ENCODE results near the gene OLFML1.

Gene OLFML1

DNA sequence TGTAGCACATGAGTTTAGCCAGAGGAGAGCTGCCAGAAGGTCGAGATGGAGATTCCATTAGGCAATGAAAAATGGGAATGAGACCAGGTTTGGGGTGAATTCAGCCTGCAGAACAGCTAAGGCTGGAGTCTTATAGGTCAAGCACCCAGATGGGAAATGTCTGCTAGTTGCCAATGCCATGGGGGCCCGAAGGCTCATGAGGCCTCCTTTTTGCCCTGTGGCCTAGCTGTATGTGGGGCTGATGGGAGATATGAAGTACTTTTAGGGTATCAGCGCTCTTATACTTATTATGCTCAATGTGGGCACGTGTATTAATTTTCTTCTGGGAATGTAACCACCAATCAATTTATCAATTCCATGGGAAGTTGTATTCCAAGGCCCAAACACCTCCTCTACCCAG lies 37.2 kb downstream of the OLFML1 start:
- DNase-seq (ENCODE audit: insufficient read length, low spot score) (no peak), FAIRE-seq (no peak)
- no peak for TF ChIP-seq CTCF (IDR thresholded peaks at IDR 0.05; ENCODE audit: insufficient read depth, missing control alignments)

DNA sequence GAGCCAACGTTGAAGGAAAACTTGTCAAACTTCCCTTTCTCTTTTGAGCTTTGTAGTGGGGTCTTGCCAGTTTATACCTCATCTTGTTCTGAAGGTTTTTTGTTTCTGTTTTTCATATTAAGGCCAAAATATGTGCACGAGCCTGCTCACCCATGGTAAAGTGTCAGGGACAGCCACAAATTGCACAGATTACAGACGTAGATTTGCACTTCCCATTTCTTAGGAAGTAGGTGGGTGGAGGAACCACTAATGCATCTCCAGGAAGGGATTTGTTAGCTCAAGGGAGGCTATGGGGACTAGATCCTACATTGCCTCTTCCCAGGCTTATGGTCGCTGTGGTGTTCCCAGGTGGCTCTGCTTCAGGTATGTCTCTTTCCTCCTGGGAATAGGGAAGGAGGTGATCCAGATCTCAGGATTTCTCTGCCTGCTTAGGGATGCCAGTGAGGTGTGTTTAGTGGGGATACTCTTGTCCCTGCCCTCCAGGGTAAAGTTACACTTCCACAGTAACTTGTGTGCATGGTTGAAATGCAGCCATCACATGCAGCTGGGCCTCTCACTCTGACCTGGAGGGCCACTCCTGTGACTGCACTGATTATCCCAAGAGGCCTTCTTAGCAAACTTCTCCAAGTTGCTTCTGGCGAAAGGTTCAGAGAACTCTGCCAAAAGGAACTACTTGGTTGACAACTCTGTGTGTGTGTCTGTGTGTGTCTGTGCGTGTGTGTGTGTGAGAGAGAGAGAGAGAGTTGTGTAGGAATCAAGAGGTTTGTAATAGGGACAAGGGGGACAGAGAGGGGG lies 38.3 kb downstream of the OLFML1 start:
- no peak for FAIRE-seq
- no peak for TF ChIP-seq CTCF (IDR thresholded peaks at IDR 0.05; ENCODE audit: insufficient read depth, missing control alignments)
- DNase-seq (ENCODE audit: insufficient read length, low spot score), result no peak

DNA sequence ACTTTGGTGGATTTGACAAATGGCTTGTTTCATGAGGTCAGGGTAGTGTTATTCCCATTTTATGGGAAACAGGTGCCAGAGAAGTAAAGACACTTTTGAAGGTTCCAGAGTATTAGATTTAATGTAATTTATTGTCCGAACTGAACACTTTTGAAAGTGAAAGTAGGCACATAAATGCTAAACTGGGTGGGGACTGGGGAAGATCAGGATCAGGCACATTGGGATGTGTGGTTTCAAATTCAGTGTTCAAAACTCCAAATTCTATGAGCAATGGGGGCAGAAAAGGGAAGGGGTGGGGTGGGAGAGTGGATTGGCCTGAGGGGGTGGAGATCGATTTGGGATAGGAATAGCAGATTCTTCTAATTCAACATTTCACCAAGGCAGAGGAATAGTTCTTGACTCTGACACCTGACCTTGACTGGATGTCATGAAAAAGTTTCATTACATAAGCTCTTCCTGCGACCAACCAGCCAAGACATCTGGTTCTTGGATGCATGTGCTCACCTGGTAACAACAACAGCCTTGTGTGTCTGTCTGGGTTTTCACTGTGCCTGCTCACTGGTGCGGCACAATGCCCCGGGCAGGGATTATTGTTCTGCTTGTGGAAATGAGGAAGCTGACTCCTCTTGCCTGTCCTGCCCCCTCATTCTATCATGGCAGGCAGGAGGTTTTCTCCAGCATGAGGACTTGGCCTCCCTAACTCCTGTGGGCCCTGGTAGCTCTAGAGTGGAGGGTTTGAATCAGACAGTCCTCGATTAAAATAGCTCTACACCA lies 39.3 kb downstream of the OLFML1 start:
- DNase-seq (ENCODE audit: insufficient read length, low spot score) (no peak), FAIRE-seq (no peak)
- TF ChIP-seq CTCF (IDR thresholded peaks at IDR 0.05; ENCODE audit: insufficient read depth, missing control alignments), result no peak

- TF ChIP-seq CTCF (IDR thresholded peaks at IDR 0.05; ENCODE audit: insufficient read depth, missing control alignments), result no peak
- no peak for FAIRE-seq
- DNase-seq (ENCODE audit: insufficient read length, low spot score), result no peak
Observed at GRCh38 chr11:7525424-7525823, 40.1 kb downstream of the OLFML1 start.

- no peak for TF ChIP-seq CTCF (IDR thresholded peaks at IDR 0.05; ENCODE audit: insufficient read depth, missing control alignments)
- DNase-seq (ENCODE audit: insufficient read length, low spot score) (no peak), FAIRE-seq (no peak)
Observed at GRCh38 chr11:7527029-7527428, 41.7 kb downstream of the OLFML1 start.

GRCh38 chr11:7528514-7529049 lies 43.3 kb downstream of the OLFML1 start:
- TF ChIP-seq CTCF (IDR thresholded peaks at IDR 0.05; ENCODE audit: insufficient read depth, missing control alignments), result no peak
- FAIRE-seq (no peak), DNase-seq (ENCODE audit: insufficient read length, low spot score) (no peak)

All from D721Med (cell line).